OCI-LY7 (cell line): ENCODE data around the gene RARS2.

Experiments
- CTCF ChIP-seq: fragments of 200-600 bp; sonication (generic); conservative IDR thresholded peaks from 2 replicates; pipeline ENCODE4 v1.5.1; 2014; ENCODE audit warnings: mild to moderate bottlenecking, antibody characterized with exemption, low read length, moderate library complexity, mixed read lengths
- EZH2phosphoT487 ChIP-seq: fragments of 200-600 bp; sonication (generic); IDR thresholded peaks from 2 replicates; pipeline ENCODE4 v1.6.1; 2018; ENCODE audit warnings: low read depth, borderline replicate concordance, mild to moderate bottlenecking, mixed run types, antibody characterized with exemption, low read length, moderate library complexity, mixed read lengths

GRCh38 chr6:87623248-87623647 lies 33.5 kb upstream of the RARS2 start:
- TF ChIP-seq CTCF: no peak
- TF ChIP-seq EZH2phosphoT487: no peak
